T-helper 1 cell treated with Interleukin-12 subunit alpha and Interleukin-12 subunit beta and Interleukin-4 antibody, amounts not matched to agents 30 ng/mL and 1 ng/mL, for 36 hours (primary cell): ENCODE data around the gene RGS8. TPM values are rescaled to one million over a fixed set of nuclear protein-coding genes. Genes with fewer than 3 reads are reported as not detected.
"Not testable (repeated sequence)": the region's sequence is repeated elsewhere in the genome, so short reads cannot be mapped to it uniquely, and the experiment has no call there.

Source experiments
- intact Hi-C: fragments of 100-400 bp; cut with micrococcal nuclease; formaldehyde crosslinking; loops from one replicate; pipeline ENCODE4 v1.15.1; 2024
- total RNA-seq: library from RNA; stranded (reverse); gene quantifications from 2 replicates; pipeline ENCODE4 v1.2.3, GENCODE V29; 2022

The RGS8 gene
- total RNA-seq, 1 donor from 2014 or later, result not detected

DNA sequence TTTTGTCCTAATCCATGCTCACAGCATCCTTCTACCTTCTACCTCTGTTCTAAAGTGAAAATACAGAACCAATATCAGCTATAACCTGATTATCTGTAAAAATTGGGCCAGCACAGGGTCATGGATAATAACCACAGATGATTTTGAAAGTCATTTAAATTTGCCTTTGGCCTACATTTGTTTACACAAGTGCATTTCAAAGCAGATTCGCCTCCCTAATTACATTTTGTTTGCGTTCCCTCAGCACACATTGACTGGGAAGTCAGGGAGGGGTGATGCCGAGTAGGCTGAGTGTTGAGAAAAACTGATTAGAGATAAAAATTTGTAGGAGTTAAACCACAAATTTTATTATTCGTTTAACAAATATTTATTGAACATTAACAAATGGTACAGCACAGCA lies 19.2 kb upstream of the RGS8 start:
- intact Hi-C loops, result no loop called here

DNA sequence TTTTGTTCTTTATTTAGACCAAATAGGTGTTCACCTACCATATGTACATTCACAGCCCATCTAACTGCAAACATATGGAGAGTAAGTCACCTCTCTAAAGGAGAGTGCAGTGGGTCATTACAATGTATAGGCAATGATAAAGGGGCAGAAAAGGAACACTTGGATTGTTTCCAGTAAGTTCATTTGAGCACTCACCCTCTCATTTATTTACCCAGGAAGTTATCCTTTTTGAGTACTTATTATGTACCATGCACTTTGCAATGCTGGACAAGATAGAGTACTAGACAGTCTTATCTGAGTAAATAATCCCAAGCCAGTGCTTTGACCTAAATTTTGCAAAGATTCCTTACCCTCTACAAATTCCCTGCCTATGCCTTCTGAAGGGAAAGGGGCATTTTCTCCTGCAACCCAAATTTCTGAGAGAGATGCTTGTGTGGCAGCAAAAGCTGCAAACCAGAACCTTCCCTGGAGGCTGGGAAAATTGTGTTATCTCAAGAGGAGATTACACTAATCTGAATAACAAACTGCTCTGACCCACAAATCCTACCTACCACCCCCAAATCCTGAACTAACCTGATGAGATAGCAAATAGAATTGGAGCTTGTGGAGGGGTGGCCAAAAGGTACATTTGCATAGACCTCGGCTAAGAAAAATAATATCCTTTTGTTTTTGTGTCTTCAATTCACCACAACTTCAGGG lies 18.6 kb upstream of the RGS8 start:
- intact Hi-C loops, result no loop called here

DNA sequence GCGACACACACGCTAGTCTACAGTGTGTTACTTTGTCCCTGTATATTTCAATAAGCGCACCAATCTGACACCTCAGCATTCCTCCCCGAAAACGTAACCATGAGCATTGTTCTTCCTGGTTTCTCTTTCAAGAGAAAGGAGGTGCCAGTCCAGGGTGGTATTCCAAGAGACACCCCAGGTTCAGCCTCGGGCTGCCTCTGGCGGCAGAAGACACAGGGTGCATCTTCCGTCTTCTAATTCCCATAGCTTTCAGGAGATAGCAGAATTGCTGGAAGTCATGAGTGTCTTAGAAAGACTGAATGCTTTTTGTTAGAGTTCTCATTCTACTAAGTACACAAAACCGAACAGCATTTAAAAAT lies 15.9 kb upstream of the RGS8 start:
- intact Hi-C loops, result no loop called here

DNA sequence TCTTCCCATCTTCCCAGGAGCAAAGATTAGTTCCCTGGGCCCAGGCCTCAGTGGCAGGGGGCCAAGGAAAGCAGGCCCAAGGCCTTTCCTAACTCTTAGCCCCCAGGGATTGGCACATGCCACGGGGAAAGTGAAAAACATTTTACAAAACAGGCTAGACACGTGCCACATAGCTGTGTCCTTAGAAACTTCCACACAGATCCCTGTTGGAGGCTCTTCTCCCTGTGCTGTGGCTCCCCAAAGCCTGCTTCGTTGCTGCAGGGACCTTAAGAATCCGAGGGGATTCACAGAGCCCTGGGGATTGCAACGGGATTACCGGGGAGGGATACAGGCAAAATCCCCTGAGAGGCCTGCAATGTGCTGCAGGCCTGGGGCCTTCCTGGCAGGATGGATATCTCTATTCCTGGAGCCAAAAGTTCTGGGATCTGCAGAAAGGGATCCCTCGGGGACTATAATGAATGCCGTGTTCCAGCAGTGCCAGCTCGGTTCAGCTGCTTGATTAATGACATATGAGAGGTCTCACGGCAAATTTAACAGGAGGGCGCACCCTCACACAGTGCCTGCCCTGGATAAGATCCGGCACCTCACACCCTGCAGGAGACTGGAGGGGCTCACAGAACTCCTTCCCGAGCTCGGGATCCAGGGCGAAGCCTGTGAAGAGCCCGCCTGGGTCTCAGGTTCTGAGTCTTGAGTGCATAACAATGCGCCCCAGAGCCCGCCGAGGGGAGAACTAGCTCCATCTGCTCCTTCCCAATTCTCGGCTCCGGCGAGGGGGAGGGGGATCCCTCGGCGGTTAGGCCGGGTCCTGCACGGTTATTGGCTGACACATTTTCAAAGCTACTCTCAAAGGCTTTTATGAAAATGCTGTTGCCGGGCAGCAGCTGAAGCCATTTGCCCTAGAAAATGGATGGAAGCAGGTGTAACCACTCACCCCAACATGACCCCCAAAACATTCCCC lies 15.3 kb upstream of the RGS8 start:
- intact Hi-C loops, result no loop called here

GRCh38 chr1:182698971-182699370 lies 14.6 kb upstream of the RGS8 start:
- intact Hi-C loops, result no loop called here

- intact Hi-C loops, result not testable (repeated sequence)
Measured at GRCh38 chr1:182693139-182693538, 8.8 kb upstream of the RGS8 start.

DNA sequence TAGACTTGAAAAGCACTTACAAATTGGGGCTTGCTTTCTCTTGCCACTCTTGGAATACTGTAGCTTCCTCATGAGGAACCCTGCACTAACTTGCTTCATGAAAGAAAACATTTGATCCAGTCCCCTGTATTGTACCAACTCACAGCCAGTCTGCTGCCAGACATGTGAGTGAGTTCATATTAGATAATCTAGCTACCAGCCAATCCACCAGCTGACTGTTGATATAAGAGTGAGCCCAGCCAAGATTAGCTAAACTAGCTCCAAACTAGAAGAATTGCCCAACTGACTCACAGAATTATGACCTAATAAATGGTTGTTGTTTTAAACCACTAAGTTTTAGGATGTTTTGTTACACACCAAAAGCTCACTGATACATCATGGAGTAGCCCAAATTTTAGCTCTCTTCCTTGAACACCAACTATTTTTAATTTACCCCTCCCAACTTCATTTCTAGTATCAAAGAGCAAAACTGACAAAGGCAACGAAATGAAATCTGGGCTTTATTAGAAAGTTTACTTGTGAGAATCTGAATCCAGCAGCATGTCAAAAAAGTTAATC lies 6.6 kb upstream of the RGS8 start:
- intact Hi-C loops, result no loop called here

DNA sequence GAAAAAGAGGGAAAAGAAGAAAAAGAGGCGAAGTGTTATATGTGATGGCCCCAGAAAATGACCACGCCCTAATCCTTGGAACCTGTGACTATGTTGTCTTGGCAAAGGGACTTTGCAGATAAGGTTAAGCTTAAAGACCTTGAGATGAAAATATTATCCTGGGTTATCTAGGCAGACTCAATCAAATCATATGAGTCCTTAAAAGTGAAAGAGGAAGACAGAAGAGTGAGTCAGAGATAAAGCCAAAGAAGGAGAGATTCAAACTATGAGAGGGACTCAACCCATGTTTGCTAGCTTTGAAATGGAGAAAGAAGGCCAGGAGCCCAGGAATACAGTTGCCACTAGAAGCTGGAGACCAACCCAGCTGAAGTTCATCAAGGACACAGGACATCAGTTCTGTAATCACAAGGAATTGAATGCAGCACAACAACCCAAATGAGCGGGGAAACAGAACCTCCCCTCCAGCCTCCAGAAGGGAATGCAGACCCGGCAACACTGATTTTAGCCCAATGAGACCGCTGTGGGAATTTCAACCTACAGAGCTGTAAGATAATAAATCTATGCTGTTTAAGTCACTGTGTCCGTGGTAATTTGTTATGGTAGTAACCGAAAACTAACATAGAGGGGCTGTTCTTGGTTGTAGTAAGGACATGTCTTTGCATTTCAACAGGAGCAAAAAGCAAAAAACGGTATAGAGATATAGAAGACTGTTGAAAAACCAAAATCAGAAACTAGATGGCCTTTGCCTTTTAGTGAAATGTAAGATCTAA lies 4.2 kb upstream of the RGS8 start:
- intact Hi-C loops, result no loop called here

GRCh38 chr1:182687361-182687760 lies 3.0 kb upstream of the RGS8 start:
- intact Hi-C loops, result no loop called here

DNA sequence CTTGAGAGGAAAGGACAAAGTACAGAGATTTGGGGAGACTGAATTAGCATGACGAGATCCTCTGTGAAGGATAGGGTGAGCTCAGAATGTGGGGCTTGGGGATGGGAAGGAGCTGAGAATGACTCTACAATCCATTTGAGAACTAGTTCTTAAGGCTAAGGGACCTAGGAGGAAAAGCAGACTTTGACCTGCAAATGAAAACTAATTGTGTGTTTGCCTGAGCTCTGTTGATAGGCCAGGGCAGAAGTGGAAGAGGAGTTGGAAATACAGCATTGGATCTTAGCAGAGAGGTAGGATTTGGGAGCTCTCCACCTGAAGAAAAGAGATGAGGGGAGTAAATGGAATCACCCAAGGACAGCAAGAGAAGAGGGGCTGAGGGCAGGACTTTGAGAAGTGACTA lies 2.1 kb upstream of the RGS8 start:
- intact Hi-C loops, result no loop called here

GRCh38 chr1:182685215-182685614 lies 828 bp upstream of the RGS8 start:
- intact Hi-C loops, result no loop called here

GRCh38 chr1:182682898-182683501 lies 1.4 kb downstream of the RGS8 start:
- intact Hi-C loops, result no loop called here

DNA sequence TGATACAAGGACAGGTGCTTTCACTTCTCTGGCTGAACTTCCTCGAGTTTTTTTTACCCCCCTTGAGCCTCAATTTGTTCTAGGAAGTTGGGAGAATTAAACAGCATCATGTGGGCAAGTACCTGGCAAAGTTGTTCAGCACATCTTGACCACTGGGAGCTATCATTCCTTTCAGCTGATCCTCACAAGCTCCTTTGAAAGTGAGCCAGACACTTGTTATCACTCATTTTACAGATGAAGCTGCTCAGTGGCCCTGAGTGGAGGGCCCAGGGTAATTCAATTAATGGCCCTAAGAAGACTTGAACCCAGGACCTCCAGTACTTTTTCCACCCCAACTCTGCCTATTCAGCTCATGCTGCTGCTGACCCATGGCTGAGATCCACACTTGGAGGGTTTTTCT lies 2.0 kb downstream of the RGS8 start:
- intact Hi-C loops, result no loop called here

GRCh38 chr1:182681568-182681912 lies 2.8 kb downstream of the RGS8 start:
- intact Hi-C loops, result no loop called here

DNA sequence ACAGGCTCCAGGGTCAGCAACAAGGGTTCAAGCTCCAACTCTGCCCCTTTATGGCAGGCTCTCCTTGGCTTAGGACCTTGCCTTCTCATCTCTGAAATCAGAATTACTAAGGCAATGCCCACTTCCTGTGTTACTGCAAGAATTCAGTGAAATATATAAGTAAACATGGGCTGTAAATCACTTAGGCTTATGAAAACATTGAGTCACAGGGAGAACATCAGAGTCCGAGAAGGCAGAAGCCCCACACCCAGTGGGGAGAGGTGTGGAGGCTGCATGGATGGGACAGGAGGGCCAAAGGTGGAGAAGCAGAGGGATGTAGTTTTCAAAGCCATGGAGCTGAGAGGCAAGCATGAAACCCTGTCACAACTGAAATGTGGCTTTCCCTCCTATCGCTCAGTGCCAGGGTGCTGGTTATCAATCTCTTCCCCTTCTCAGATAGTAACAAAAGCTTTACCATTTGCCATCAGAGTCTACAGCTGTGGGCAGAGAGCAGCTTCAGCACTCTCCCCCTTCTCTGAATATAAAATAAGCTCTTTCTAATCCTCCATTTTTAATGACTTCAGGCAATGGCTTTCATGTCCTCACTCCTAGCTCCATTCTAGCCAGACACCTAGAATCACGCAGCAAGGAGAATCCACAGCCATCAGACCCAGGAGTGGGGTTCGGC lies 3.4 kb downstream of the RGS8 start:
- intact Hi-C loops, result no loop called here

DNA sequence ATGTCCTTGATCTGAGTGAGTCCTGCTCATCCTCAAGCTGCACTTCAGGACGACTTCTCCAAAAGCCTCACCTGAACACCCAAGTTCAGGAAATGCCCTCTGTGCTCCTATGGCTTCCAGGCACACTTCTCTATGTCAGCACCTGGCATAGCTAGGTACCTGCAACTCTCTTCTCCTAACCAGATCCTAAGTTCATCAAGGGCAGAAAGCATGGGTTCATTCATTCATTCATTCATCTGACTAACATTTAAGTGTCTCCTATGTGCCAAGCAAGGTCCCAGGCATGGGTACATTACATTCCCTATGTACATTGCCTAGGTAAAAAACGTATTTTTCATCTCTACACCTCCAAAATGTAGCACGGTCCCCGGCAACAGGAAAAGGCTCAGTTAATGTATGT lies 4.0 kb downstream of the RGS8 start:
- intact Hi-C loops, result no loop called here

DNA sequence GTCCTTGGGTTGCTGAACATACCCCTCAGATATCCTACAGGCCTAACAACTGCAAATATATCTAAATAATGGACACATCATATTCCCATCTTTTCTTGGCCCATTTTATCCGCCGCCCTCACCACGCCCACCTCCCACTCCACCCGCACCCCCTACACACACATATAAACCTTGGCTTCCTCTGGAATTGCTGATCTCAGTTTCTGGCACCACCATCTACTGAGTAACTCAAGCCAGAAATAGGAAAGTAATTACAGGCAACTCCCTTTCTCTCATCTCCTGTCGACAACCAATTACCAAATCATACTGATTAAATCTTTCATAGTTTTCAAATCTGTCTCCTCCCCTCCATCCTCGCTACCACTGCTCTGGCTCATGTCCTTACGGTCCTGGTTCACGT lies 4.7 kb downstream of the RGS8 start:
- intact Hi-C loops, result no loop called here

GRCh38 chr1:182677397-182678098 lies 6.8 kb downstream of the RGS8 start:
- intact Hi-C loops, result no loop called here

- intact Hi-C loops, result no loop called here
Measured at GRCh38 chr1:182676274-182676673, 8.1 kb downstream of the RGS8 start.
